HFFc6 (cell line): ENCODE data around the gene ZNF787. TPM values are rescaled to one million over a fixed set of nuclear protein-coding genes. Genes with fewer than 3 reads are reported as not detected.
A peak's percentile ranks its signal among the peaks of the same experiment; 100 is the strongest.

ENCODE experiments used
- DNase-seq: peaks from one replicate; pipeline ENCODE4 v3.0.0-alpha.2; 2018
- H3K27ac Mint-ChIP-seq: 2 replicates; pipeline ENCODE4 v1.8.0; 2020; ENCODE audit warnings: mild to moderate bottlenecking, mixed read lengths
- H3K27me3 Mint-ChIP-seq: 2 replicates; pipeline ENCODE4 v1.8.0; 2021; ENCODE audit warnings: mild to moderate bottlenecking, moderate library complexity, mixed read lengths; ENCODE audit not compliant: insufficient read depth
- H3K36me3 Mint-ChIP-seq: 2 replicates; pipeline ENCODE4 v1.8.0; 2021; ENCODE audit warnings: low read depth, mixed read lengths
- H3K4me1 Mint-ChIP-seq: 2 replicates; pipeline ENCODE4 v1.8.0; 2020; ENCODE audit warnings: low read depth, mixed read lengths
- H3K4me3 Mint-ChIP-seq: 2 replicates; pipeline ENCODE4 v1.8.0; 2020; ENCODE audit warnings: mild to moderate bottlenecking, moderate library complexity, mixed read lengths
- H3K9me3 Mint-ChIP-seq: 2 replicates; pipeline ENCODE4 v1.8.0; 2020; ENCODE audit warnings: mild to moderate bottlenecking, mixed read lengths
- CTCF ChIP-seq: fragments of 200-600 bp; sonication (generic); IDR thresholded peaks from 2 replicates; pipeline ENCODE4 v1.5.0; 2021; ENCODE audit warnings: antibody characterized with exemption, mild to moderate bottlenecking
- total RNA-seq, 6 experiments: library from RNA; stranded (reverse); fragmentation: NEBNext Ultra II Directional; extraction: Animal tissue kit (Norgen Biotek cat#: 25700); gene quantifications; 2 replicates in 1 of 6; 3 replicates in 5 of 6; pipeline ENCODE4 v1.2.3, GENCODE V29; 2021

Gene ZNF787
- total RNA-seq, 6 experiments from 2014 or later = 28.5 to 31.5 (median 29.5) TPM

- H3K27ac Mint-ChIP-seq = peak overlapping the region; percentile 30; the same call in 1 of the 2 replicates
- H3K9me3 Mint-ChIP-seq = no peaks in the 10 kb centered on the region
- H3K4me3 Mint-ChIP-seq = no peak overlapping the region
- no peaks in the 10 kb centered on the region; the same call in 1 of the 2 replicates for H3K27me3 Mint-ChIP-seq
- no peak for TF ChIP-seq CTCF
- no peaks in the 10 kb centered on the region for H3K36me3 Mint-ChIP-seq
- H3K4me1 Mint-ChIP-seq = peaks cover 14% of the 10 kb centered on the region
- no peak for DNase-seq
Observed at GRCh38 chr19:56132316-56132822, 11.3 kb upstream of the ZNF787 start.

GRCh38 chr19:56131651-56132050 lies 10.6 kb upstream of the ZNF787 start:
- TF ChIP-seq CTCF = no peak
- no peaks in the 10 kb centered on the region for H3K9me3 Mint-ChIP-seq
- no peaks in the 10 kb centered on the region for H3K36me3 Mint-ChIP-seq
- no peaks in the 10 kb centered on the region; the same call in 1 of the 2 replicates for H3K27me3 Mint-ChIP-seq
- H3K4me3 Mint-ChIP-seq = no peak overlapping the region
- peaks cover 14% of the 10 kb centered on the region for H3K4me1 Mint-ChIP-seq
- DNase-seq = no peak
- H3K27ac Mint-ChIP-seq = no peak overlapping the region

- peaks cover 14% of the 10 kb centered on the region for H3K4me1 Mint-ChIP-seq
- H3K9me3 Mint-ChIP-seq = no peaks in the 10 kb centered on the region
- no peak for DNase-seq
- no peak for TF ChIP-seq CTCF
- no peaks in the 10 kb centered on the region for H3K36me3 Mint-ChIP-seq
- no peak overlapping the region for H3K4me3 Mint-ChIP-seq
- peaks cover 2% of the 10 kb centered on the region for H3K27me3 Mint-ChIP-seq
- no peak overlapping the region for H3K27ac Mint-ChIP-seq
Observed at GRCh38 chr19:56130006-56130405, 8.9 kb upstream of the ZNF787 start.

- Mint-ChIP-seq H3K27ac (no peak overlapping the region), H3K9me3 (no peaks in the 10 kb centered on the region), H3K27me3 (peaks cover 2% of the 10 kb centered on the region), H3K4me1 (peaks cover under 1% of the 10 kb centered on the region; the same call in 1 of the 2 replicates), H3K36me3 (no peaks in the 10 kb centered on the region), H3K4me3 (no peak overlapping the region)
- DNase-seq = no peak
- no peak for TF ChIP-seq CTCF
Observed at GRCh38 chr19:56126983-56127780, 6.1 kb upstream of the ZNF787 start.

GRCh38 chr19:56125806-56126590 lies 4.9 kb upstream of the ZNF787 start:
- no peaks in the 10 kb centered on the region for H3K9me3 Mint-ChIP-seq
- H3K36me3 Mint-ChIP-seq = no peaks in the 10 kb centered on the region
- TF ChIP-seq CTCF = no peak
- DNase-seq = no peak
- no peak overlapping the region for H3K4me3 Mint-ChIP-seq
- H3K4me1 Mint-ChIP-seq = peaks cover 5% of the 10 kb centered on the region
- peaks cover 2% of the 10 kb centered on the region for H3K27me3 Mint-ChIP-seq
- no peak overlapping the region for H3K27ac Mint-ChIP-seq
